ENCODE data around the gene STK11. TPM values are rescaled to one million over a fixed set of nuclear protein-coding genes. Genes with fewer than 3 reads are reported as not detected.

Gene STK11, protein sequence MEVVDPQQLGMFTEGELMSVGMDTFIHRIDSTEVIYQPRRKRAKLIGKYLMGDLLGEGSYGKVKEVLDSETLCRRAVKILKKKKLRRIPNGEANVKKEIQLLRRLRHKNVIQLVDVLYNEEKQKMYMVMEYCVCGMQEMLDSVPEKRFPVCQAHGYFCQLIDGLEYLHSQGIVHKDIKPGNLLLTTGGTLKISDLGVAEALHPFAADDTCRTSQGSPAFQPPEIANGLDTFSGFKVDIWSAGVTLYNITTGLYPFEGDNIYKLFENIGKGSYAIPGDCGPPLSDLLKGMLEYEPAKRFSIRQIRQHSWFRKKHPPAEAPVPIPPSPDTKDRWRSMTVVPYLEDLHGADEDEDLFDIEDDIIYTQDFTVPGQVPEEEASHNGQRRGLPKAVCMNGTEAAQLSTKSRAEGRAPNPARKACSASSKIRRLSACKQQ
- polyA plus RNA-seq (2011; rRNA removed) (24.6 and 26.6 TPM in 2 replicates), polyA minus RNA-seq (2011; rRNA and poly(A)+ RNA removed) (45.2 and 55.6 TPM in 2 replicates)

DNA sequence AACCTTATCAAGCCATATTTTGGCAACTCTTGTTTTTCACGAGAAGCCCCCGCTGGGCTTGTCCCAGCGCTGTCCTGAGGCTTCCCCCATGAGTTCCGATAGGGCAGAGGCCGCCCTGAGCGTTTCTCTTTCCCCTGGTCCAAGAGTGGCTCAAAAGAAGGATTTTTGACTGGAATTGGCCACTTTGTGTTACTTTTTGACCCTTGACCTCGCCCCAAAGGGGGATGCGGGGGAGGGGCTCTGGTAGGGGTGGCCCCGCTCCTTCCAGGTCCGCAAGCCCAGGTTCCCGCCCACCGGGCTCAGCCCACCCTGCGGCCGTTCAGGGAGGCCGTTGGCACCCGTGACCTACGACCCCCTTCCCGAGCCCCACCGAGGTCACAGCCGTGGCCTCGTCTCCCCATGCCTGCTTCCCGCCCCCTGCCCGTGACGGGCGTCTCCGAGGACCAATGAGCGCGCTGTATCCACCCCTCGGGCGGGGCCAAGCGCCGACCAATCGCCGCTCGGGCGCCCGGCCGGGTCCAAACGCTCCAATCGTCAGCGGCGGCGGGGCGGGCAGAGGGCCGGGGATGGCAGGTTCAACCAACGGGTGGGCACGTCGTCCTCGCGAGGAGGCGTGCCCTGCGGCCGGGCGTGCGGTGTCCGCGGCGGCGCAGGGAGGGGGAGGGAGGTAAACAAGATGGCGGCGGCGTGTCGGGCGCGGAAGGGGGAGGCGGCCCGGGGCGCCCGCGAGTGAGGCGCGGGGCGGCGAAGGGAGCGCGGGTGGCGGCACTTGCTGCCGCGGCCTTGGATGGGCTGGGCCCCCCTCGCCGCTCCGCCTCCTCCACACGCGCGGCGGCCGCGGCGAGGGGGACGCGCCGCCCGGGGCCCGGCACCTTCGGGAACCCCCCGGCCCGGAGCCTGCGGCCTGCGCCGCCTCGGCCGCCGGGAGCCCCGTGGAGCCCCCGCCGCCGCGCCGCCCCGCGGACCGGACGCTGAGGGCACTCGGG, at the start of gene STK11:
Gene STK11 (plus strand): TSS at position 665 of the 986 bp plus-strand sequence. CDS start 1,136 bp downstream, outside the sequence.
- Histone ChIP-seq H3K4me3 (ENCODE audit: low read depth, low read length) (peak within 1 kb of the TSS; percentile 76), H3K9me3 (ENCODE audit: control insufficient read depth, insufficient read depth, low read length) (no peaks in the 10 kb centered on the region; the same call in 1 of the 2 replicates), H3K27ac (ENCODE audit: low read depth, low read length) (peak within 1 kb of the TSS; percentile 57), H3K27me3 (ENCODE audit: control insufficient read depth, insufficient read depth, low read length) (no peaks in the 10 kb centered on the region)
- TF ChIP-seq, protein P1, sequence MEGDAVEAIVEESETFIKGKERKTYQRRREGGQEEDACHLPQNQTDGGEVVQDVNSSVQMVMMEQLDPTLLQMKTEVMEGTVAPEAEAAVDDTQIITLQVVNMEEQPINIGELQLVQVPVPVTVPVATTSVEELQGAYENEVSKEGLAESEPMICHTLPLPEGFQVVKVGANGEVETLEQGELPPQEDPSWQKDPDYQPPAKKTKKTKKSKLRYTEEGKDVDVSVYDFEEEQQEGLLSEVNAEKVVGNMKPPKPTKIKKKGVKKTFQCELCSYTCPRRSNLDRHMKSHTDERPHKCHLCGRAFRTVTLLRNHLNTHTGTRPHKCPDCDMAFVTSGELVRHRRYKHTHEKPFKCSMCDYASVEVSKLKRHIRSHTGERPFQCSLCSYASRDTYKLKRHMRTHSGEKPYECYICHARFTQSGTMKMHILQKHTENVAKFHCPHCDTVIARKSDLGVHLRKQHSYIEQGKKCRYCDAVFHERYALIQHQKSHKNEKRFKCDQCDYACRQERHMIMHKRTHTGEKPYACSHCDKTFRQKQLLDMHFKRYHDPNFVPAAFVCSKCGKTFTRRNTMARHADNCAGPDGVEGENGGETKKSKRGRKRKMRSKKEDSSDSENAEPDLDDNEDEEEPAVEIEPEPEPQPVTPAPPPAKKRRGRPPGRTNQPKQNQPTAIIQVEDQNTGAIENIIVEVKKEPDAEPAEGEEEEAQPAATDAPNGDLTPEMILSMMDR (IDR thresholded peaks at IDR 0.05; ENCODE audit: low read depth, low read length) = no peak
- DNase-seq (ENCODE audit: low read depth, low spot score) = peak; percentile 90
- ChIA-PET CTCF (no interaction called here), POLR2A (no interaction called here)

DNA sequence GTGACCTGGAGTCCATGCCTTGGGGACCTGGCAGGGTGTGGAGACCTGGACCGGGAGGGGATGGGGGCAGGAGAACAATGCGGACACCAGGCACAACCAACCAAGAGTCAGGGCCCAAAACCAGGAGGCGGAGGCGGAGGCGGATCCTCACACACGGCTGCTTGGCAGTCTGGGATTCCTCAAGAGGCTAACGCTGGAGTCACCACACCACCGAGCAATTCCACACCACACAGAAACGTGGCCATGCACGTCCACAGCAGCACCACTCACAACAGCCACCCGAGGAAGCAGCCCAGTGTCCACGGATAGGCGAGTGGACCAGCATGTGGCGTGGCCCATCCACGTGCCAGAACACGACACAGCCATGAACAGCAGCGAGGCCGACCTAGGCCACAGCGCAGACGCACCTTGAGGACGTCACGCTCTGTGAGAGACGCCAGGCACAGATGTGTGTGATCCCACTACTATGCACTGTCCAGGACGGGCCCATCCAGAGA, 49.2 kb upstream of the STK11 start:
- Histone ChIP-seq H3K27ac (ENCODE audit: low read depth, low read length) (peak overlapping the region; percentile 31), H3K27me3 (ENCODE audit: control insufficient read depth, insufficient read depth, low read length) (no peaks in the 10 kb centered on the region), H3K4me3 (ENCODE audit: low read depth, low read length) (no peak overlapping the region), H3K9me3 (ENCODE audit: control insufficient read depth, insufficient read depth, low read length) (no peaks in the 10 kb centered on the region; the same call in 1 of the 2 replicates)
- DNase-seq (ENCODE audit: low read depth, low spot score) = no peak
- ChIA-PET CTCF (no interaction called here), POLR2A (interaction anchor here (1.4 kb wide), 1 partner anchor 10 kb away, joined by 3 read pairs; no protein-coding TSS in a partner anchor)
- TF ChIP-seq, protein P1 (IDR thresholded peaks at IDR 0.05; ENCODE audit: low read depth, low read length) = no peak

DNA sequence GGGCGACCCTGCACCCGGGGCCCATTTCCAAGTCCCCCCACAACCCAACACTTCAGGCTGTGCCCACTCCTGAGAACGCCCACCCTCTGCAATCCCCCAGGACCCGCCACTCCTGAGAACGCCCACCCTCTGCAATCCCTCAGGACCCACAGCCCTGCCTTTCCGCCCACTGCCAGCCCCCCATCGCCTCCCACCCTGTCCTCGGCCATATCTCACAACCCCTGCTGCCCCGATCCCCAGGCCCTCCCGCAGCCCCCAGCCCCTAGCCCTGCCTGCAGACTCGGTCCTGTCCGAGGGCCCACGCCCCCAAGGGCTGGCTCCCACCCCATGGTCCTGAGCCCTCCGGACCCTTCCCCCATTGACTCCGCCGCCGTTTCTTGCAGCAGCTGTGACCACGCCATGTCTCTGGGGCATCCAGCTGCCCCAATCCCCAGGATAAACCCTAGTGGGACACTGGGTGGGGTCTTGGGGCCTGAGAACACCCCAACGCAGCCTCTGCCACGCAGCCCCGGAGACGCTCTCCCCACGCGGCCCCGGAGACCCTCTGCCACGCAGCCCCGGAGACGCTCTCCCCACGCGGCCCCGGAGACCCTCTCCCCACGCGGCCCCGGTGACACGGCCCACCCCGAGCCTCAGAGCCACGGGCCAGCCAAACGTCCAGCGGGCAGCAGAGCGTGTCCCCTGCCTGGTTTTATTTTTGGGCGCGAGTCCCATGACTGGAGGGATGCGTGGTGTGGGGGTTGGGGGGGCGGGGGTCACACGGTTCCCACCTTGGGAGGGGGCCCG, 48.6 kb upstream of the STK11 start:
- no peak for DNase-seq (ENCODE audit: low read depth, low spot score)
- Histone ChIP-seq H3K4me3 (ENCODE audit: low read depth, low read length) (no peak overlapping the region), H3K27me3 (ENCODE audit: control insufficient read depth, insufficient read depth, low read length) (no peaks in the 10 kb centered on the region), H3K9me3 (ENCODE audit: control insufficient read depth, insufficient read depth, low read length) (no peaks in the 10 kb centered on the region; the same call in 1 of the 2 replicates), H3K27ac (ENCODE audit: low read depth, low read length) (no peak overlapping the region)
- TF ChIP-seq, protein P1 (IDR thresholded peaks at IDR 0.05; ENCODE audit: low read depth, low read length) = no peak
- ChIA-PET POLR2A (no interaction called here), CTCF (no interaction called here)

DNA sequence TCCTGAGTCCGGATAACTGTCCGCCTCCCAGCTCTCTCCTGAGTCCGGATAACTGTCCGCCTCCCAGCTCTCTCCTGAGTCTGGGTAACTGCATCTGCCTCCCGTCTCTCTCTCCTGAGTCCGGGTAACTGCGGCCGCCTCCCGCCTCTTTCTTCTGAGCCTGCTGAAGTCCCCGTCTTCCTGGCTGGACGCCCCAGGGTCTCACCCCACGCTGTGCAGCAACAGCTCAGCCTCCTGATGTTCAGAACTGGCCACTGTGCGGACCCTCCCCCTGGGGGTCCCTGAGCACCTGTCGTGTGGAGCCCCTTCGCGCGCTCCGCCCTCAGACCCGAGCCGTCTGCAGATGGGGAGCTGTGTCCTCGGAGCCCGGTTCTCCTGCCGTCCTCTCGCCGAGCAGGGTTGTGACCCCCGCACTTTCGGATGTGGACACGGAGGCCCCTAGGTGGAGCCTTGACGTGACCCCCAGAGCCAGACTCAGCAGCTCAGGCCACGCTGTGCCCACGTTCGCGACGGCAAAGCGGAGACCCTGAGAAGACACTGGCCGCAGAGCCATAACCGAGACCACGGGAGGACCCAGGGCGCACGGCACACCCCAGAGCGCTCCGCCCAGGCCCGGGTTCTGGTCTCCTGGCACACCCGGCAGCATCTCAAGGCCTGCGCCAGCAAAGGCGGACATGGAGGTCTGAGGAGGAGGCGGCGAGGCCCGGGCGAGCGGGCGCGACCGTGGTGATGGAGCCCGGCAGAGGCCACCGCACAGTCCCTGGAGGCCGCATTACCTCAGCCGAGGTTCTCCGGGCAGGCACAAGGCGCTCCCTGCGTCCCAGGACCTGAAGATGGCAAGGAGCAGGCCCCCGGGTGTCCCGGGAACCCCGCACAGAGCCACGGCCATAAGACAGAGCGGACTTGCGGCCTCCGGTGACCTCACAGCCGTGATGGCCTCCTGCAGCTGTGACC, 47.4 kb upstream of the STK11 start:
- H3K9me3 ChIP-seq (ENCODE audit: control insufficient read depth, insufficient read depth, low read length) = no peaks in the 10 kb centered on the region; the same call in 1 of the 2 replicates
- no peak overlapping the region for H3K27ac ChIP-seq (ENCODE audit: low read depth, low read length)
- H3K27me3 ChIP-seq (ENCODE audit: control insufficient read depth, insufficient read depth, low read length) = no peaks in the 10 kb centered on the region
- no peak overlapping the region for H3K4me3 ChIP-seq (ENCODE audit: low read depth, low read length)
- CTCF ChIA-PET = no interaction called here
- DNase-seq (ENCODE audit: low read depth, low spot score) = no peak
- TF ChIP-seq, protein P1 (IDR thresholded peaks at IDR 0.05; ENCODE audit: low read depth, low read length) = no peak
- POLR2A ChIA-PET = no interaction called here
